Central memory CD4-positive, alpha-beta T cell (primary cell): ENCODE data around the gene TMEM259.
"Not testable (repeated sequence)": the region's sequence is repeated elsewhere in the genome, so short reads cannot be mapped to it uniquely, and the experiment has no call there.

Experiments
- DNase-seq: peaks from one replicate; pipeline ENCODE4 v3.0.0; 2022

TMEM259 gene

GRCh38 chr19:1038978-1039645, 18.2 kb upstream of the TMEM259 start:
- DNase-seq: peak; percentile 30

DNA sequence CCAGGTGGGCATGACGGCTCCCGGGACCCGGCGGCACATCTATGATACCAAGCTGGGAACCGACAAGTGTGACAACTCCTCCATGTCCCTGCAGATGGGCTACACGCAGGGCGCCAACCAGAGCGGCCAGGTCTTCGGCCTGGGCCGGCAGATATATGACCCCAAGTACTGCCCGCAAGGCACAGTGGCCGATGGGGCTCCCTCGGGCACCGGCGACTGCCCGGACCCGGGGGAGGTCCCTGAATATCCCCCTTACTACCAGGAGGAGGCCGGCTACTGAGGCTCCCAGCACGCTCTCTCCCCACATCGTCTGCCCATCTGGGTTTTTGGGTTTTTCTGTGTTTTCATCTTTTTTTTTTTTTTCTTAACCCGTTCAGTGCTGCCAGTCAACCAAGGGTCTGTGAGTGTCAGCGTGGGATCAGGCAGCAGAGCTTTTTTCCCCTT, 16.7 kb upstream of the TMEM259 start:
- DNase-seq: no peak

GRCh38 chr19:1035998-1036621, 15.2 kb upstream of the TMEM259 start:
- DNase-seq: no peak

- no peak for DNase-seq
Measured at GRCh38 chr19:1032264-1032867, 11.4 kb upstream of the TMEM259 start.

- peak; percentile 70 for DNase-seq
Measured at GRCh38 chr19:1028062-1028926, 7.4 kb upstream of the TMEM259 start.

- no peak for DNase-seq
Measured at GRCh38 chr19:1027650-1028061, 6.7 kb upstream of the TMEM259 start.

- DNase-seq: peak; percentile 27
Measured at GRCh38 chr19:1026783-1027649, 6.1 kb upstream of the TMEM259 start.

DNA sequence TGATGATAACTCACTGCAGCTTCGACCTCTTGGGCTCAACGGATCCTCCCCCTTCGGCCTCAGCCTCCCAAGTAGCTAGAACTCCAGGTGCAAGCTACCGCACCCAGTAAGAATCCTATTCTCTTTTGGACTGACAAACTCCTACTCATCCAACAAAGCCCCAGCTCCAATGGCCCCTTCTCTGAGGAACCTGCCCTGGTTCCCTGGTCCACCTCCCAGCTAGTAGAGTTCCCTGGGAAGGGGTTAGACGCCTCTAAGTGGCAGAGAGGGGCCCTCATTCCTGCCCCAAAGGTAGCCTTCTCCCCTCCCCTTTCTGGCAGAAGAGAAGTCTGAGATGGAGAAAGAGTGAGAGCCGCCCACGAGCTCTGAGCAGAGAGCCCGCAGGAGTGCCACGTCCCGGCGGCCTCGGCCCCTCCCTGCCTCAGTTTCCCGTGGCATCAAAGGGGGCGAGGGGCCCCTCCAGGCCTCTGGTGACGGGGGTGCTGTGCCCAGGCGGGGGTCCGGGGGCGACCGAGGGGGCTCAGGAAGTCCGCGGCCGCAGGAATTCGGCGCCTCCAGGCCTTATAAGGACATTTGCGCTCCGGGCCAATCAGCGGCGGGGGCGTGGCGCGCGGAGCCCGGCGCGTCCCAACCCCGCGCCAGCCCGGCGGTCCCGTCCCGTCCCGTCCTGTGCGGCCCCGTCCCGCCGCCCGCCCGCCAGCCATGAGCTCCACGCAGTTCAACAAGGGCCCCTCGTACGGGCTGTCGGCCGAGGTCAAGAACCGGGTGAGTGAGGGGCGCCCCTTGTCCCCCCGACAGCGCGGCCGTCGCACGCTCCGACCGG, 5.2 kb upstream of the TMEM259 start, which contains the start of gene CNN2:
Gene CNN2 (plus strand): TSS at position 649 of the 823 bp plus-strand sequence. CDS start 54 bp downstream, at position 703.
- DNase-seq: peak; percentile 60

DNA sequence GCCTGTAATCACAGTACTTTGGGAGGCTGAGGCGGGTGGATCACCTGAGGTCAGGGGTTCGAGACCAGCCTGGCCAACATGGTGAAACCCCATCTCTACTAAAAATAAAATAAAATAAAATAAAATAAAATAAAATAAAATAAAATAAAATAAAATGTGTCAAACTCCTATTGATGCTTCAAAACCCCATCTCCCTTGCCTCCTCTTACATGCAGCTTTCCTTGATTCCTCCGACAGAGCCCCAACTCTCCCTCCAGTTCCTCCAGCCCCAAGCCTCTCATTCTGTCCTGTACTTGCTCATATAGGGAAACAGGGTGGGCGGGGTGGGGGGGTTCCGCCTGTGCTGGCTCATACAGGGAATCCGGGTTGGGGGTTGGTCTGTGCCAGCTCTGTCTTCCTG, 4.2 kb upstream of the TMEM259 start:
- not testable (repeated sequence) for DNase-seq

DNA sequence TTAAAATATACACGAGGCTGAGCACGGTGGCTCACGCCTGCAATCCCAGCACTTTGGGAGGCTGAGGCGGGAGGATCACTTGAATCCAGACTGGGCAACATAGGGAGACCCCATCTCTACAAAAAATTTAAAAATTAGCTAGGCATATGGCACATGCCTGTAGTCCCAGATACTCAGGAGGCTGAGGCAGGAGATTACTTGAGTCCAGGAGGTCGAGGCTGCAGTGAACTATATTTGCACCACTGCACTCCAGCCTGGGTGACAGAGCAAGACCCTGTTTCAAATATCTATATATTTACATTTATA, 2.9 kb upstream of the TMEM259 start:
- DNase-seq: not testable (repeated sequence)

- no peak for DNase-seq
Measured at GRCh38 chr19:1019980-1020867, 699 bp downstream of the TMEM259 start.

GRCh38 chr19:1019616-1019961, 1.3 kb downstream of the TMEM259 start:
- no peak for DNase-seq

DNA sequence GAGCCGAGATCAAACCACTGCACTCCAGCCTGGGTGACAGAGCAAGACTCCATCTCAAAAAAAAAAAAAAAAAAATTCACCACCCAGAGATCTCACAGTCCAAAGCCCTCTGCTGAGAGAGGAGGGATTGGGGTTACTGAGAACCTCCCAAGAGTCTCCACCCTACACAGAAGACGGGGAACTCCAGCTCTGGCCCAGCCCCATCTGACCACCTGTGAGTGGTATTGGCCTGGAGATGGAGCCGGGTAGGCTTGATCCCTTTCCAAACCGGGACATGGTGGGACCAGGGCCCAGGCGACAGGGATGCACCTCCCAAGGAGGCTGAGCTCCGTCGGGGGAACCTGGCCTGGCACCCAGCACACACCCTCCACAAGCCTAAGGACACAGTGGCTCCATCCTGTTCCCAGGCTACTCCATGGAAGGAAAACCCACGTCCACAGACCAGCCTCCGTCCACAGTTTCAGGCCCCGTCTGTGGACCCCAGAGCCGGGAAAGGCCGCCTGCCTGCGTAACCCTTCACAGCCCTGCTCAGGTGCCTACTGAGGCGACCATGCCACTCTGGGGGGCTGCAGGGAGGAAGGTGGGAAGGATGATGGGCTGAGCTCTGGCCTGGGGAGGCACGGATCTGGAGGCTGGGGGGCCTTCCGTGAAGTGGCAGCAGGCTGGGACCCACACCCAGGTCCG, 1.8 kb downstream of the TMEM259 start:
- no peak for DNase-seq

- DNase-seq: no peak
Measured at GRCh38 chr19:1018393-1018792, 2.5 kb downstream of the TMEM259 start.

GRCh38 chr19:1017906-1018305, 3.0 kb downstream of the TMEM259 start:
- no peak for DNase-seq

- no peak for DNase-seq
Measured at GRCh38 chr19:1017115-1017905, 3.6 kb downstream of the TMEM259 start.

DNA sequence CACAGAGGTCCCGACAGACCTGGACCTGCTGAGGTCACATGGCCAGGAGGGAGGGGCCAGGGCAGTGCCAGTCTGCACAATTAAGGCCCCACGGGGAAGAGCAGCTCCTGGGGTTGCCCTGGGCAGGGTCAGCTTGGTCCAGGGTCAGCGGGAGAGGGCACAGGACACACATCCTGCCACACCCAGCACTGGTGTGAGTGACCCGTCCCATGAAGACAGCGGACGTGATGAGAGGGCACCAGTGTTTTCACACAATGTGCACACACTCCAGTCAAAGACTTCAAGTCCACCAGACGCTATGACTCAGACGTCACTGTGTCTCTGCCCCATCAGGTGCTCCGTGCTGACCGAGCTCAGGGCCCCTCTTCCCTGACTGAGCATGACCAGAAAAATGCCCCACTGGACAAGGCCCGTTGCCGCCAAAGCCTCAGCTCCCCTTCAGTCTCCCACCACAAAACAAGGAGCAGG, 4.2 kb downstream of the TMEM259 start:
- DNase-seq: no peak

- no peak for DNase-seq
Measured at GRCh38 chr19:1015782-1016646, 4.9 kb downstream of the TMEM259 start.
